ENCODE measurements around the gene TENM3.
"Not testable (repeated sequence)": the region's sequence is repeated elsewhere in the genome, so short reads cannot be mapped to it uniquely, and the experiment has no call there.

TENM3 gene

GRCh38 chr4:182802621-182803020, 559.4 kb downstream of the TENM3 start:
- DNase-seq, result no peak

- no peak for DNase-seq
Observed at GRCh38 chr4:182803235-182803634, 560.0 kb downstream of the TENM3 start.

GRCh38 chr4:182804131-182804530, 560.9 kb downstream of the TENM3 start:
- DNase-seq, result no peak

GRCh38 chr4:182805321-182805720, 562.1 kb downstream of the TENM3 start:
- DNase-seq, result no peak

- DNase-seq, result no peak
Observed at GRCh38 chr4:182805750-182806149, 562.5 kb downstream of the TENM3 start.

- peak; percentile 76 for DNase-seq
Observed at GRCh38 chr4:182806259-182807252, 563.4 kb downstream of the TENM3 start.

- no peak for DNase-seq
Observed at GRCh38 chr4:182807346-182807745, 564.1 kb downstream of the TENM3 start.

- peak; percentile 24 for DNase-seq
Observed at GRCh38 chr4:182807767-182808548, 564.8 kb downstream of the TENM3 start.

- no peak for DNase-seq
Observed at GRCh38 chr4:182808673-182809416, 565.6 kb downstream of the TENM3 start.

- DNase-seq, result no peak
Observed at GRCh38 chr4:182809417-182810102, 566.4 kb downstream of the TENM3 start.

GRCh38 chr4:182810103-182810615, 567.0 kb downstream of the TENM3 start:
- no peak for DNase-seq

- no peak for DNase-seq
Observed at GRCh38 chr4:182812916-182813315, 569.7 kb downstream of the TENM3 start.

GRCh38 chr4:182814065-182814464, 570.9 kb downstream of the TENM3 start:
- not testable (repeated sequence) for DNase-seq

- DNase-seq, result no peak
Observed at GRCh38 chr4:182818926-182819730, 575.9 kb downstream of the TENM3 start.

GRCh38 chr4:182819751-182820150, 576.5 kb downstream of the TENM3 start:
- no peak for DNase-seq

- no peak for DNase-seq
Observed at GRCh38 chr4:182822554-182822953, 579.4 kb downstream of the TENM3 start.

GRCh38 chr4:182823576-182823975, 580.4 kb downstream of the TENM3 start:
- no peak for DNase-seq

- no peak for DNase-seq
Observed at GRCh38 chr4:182825003-182825402, 581.8 kb downstream of the TENM3 start.

- no peak for DNase-seq
Observed at GRCh38 chr4:182825786-182826185, 582.6 kb downstream of the TENM3 start.

GRCh38 chr4:182826391-182826790, 583.2 kb downstream of the TENM3 start:
- no peak for DNase-seq

- no peak for DNase-seq
Observed at GRCh38 chr4:182827166-182827565, 584.0 kb downstream of the TENM3 start.
